ENCODE results near the gene RAB22A.

The RAB22A gene

GRCh38 chr20:58389968-58390658 is 80.6 kb downstream of the RAB22A start:
- H3K27ac ChIP-seq (ENCODE audit: poor library complexity, severe bottlenecking) = peak overlapping the region; percentile 68
- H3K4me1 ChIP-seq (ENCODE audit: insufficient read depth, poor library complexity, severe bottlenecking) = peaks cover 34% of the 10 kb centered on the region
- peak overlapping the region; percentile 65 for H3K4me3 ChIP-seq (ENCODE audit: severe bottlenecking)
- H3K9me3 ChIP-seq (ENCODE audit: severe bottlenecking) = peaks cover 5% of the 10 kb centered on the region
- H3K27me3 ChIP-seq (ENCODE audit: insufficient read depth, poor library complexity, severe bottlenecking) = no peaks in the 10 kb centered on the region
- peaks cover 52% of the 10 kb centered on the region for H3K36me3 ChIP-seq (ENCODE audit: low read depth)
- ATAC-seq (ENCODE audit: low read depth) (no peak), DNase-seq (ENCODE audit: low spot score) (no peak)
- TF ChIP-seq, protein P1, sequence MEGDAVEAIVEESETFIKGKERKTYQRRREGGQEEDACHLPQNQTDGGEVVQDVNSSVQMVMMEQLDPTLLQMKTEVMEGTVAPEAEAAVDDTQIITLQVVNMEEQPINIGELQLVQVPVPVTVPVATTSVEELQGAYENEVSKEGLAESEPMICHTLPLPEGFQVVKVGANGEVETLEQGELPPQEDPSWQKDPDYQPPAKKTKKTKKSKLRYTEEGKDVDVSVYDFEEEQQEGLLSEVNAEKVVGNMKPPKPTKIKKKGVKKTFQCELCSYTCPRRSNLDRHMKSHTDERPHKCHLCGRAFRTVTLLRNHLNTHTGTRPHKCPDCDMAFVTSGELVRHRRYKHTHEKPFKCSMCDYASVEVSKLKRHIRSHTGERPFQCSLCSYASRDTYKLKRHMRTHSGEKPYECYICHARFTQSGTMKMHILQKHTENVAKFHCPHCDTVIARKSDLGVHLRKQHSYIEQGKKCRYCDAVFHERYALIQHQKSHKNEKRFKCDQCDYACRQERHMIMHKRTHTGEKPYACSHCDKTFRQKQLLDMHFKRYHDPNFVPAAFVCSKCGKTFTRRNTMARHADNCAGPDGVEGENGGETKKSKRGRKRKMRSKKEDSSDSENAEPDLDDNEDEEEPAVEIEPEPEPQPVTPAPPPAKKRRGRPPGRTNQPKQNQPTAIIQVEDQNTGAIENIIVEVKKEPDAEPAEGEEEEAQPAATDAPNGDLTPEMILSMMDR (IDR thresholded peaks at IDR 0.05; ENCODE audit: poor library complexity, severe bottlenecking) = no peak

DNA sequence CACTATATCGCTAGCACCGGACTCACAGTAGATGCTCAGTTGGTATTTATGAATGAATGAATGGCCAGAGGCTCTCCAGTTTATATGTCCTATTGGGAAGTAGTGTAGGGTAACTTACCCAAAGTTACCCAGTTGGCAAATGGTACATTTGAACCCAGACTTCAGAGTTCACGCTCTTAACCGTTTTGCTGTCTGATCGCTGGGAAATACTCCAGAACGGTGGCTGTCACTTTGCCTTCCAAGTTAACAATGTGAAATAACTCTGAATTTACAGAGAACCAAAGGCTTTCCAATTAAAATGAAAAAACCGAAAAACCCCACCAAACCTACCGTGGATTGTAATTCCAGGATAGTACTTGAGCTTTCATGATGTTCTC is 81.1 kb downstream of the RAB22A start:
- ATAC-seq (ENCODE audit: low read depth) = no peak
- Histone ChIP-seq H3K27ac (ENCODE audit: poor library complexity, severe bottlenecking) (no peak overlapping the region), H3K27me3 (ENCODE audit: insufficient read depth, poor library complexity, severe bottlenecking) (no peaks in the 10 kb centered on the region), H3K4me3 (ENCODE audit: severe bottlenecking) (no peak overlapping the region), H3K9me3 (ENCODE audit: severe bottlenecking) (peaks cover 5% of the 10 kb centered on the region), H3K36me3 (ENCODE audit: low read depth) (peaks cover 57% of the 10 kb centered on the region), H3K4me1 (ENCODE audit: insufficient read depth, poor library complexity, severe bottlenecking) (peaks cover 30% of the 10 kb centered on the region)
- no peak for DNase-seq (ENCODE audit: low spot score)
- TF ChIP-seq, protein P1 (IDR thresholded peaks at IDR 0.05; ENCODE audit: poor library complexity, severe bottlenecking) = no peak

DNA sequence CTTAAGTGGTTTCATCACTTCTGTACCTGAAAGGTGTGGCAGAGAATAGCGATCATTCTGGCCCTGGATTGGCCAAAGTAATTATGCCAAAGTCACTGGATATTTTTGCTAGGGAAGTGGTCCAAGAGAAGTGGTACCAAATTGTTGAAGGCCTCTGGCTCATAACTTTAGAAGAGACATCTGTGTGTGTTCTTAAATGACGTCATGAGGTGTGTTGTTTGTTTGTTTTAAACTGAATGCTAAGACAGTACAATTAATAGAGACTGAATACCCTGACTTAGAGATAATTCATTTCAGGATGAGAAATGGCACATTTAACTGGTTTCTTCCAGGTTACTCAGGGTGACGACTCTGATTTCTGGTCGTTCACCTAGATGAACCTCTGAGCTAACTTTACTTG is 82.8 kb downstream of the RAB22A start:
- ATAC-seq (ENCODE audit: low read depth) (no peak), DNase-seq (ENCODE audit: low spot score) (no peak)
- H3K27ac ChIP-seq (ENCODE audit: poor library complexity, severe bottlenecking) = no peak overlapping the region
- no peaks in the 10 kb centered on the region for H3K27me3 ChIP-seq (ENCODE audit: insufficient read depth, poor library complexity, severe bottlenecking)
- peaks cover 72% of the 10 kb centered on the region for H3K36me3 ChIP-seq (ENCODE audit: low read depth)
- TF ChIP-seq, protein P1 (IDR thresholded peaks at IDR 0.05; ENCODE audit: poor library complexity, severe bottlenecking) = no peak
- H3K4me3 ChIP-seq (ENCODE audit: severe bottlenecking) = no peak overlapping the region
- H3K9me3 ChIP-seq (ENCODE audit: severe bottlenecking) = peaks cover 5% of the 10 kb centered on the region
- H3K4me1 ChIP-seq (ENCODE audit: insufficient read depth, poor library complexity, severe bottlenecking) = peaks cover 31% of the 10 kb centered on the region

DNA sequence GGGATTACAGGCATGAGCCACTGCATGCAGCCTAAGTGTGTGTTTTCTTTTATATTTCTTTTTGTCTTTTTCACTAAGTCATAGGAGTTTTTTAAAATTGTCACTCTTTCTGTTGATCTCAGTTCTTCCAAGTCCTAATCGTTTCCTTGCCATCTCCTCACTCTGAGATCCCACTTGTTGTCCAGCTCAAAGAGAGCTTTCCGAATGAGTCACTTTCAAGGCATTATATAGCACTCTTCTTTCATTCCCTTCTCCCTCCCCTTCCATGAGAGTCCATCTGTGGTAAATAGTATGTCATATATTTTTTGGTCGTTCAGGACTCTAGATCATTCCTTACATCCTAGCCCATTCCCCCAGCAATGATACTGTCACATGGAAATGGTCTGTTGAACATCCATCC is 83.8 kb downstream of the RAB22A start:
- H3K27me3 ChIP-seq (ENCODE audit: insufficient read depth, poor library complexity, severe bottlenecking) = no peaks in the 10 kb centered on the region
- H3K4me1 ChIP-seq (ENCODE audit: insufficient read depth, poor library complexity, severe bottlenecking) = peaks cover 31% of the 10 kb centered on the region
- H3K9me3 ChIP-seq (ENCODE audit: severe bottlenecking) = no peaks in the 10 kb centered on the region
- TF ChIP-seq, protein P1 (IDR thresholded peaks at IDR 0.05; ENCODE audit: poor library complexity, severe bottlenecking) = no peak
- no peak for DNase-seq (ENCODE audit: low spot score)
- no peak for ATAC-seq (ENCODE audit: low read depth)
- peaks cover 78% of the 10 kb centered on the region for H3K36me3 ChIP-seq (ENCODE audit: low read depth)
- no peak overlapping the region for H3K4me3 ChIP-seq (ENCODE audit: severe bottlenecking)
- H3K27ac ChIP-seq (ENCODE audit: poor library complexity, severe bottlenecking) = no peak overlapping the region

- Histone ChIP-seq H3K36me3 (ENCODE audit: low read depth) (peaks cover 79% of the 10 kb centered on the region), H3K27ac (ENCODE audit: poor library complexity, severe bottlenecking) (no peak overlapping the region), H3K27me3 (ENCODE audit: insufficient read depth, poor library complexity, severe bottlenecking) (no peaks in the 10 kb centered on the region), H3K9me3 (ENCODE audit: severe bottlenecking) (no peaks in the 10 kb centered on the region), H3K4me1 (ENCODE audit: insufficient read depth, poor library complexity, severe bottlenecking) (peaks cover 30% of the 10 kb centered on the region), H3K4me3 (ENCODE audit: severe bottlenecking) (no peak overlapping the region)
- ATAC-seq (ENCODE audit: low read depth) (no peak), DNase-seq (ENCODE audit: low spot score) (no peak)
- TF ChIP-seq, protein P1 (IDR thresholded peaks at IDR 0.05; ENCODE audit: poor library complexity, severe bottlenecking) = no peak
Measured at GRCh38 chr20:58394801-58395200, 85.3 kb downstream of the RAB22A start.

Data from RWPE2 (cell line).